Ascending aorta (tissue), 2 donors: ENCODE results near the gene CRYGB. TPM values are rescaled to one million over a fixed set of nuclear protein-coding genes. Genes with fewer than 3 reads are reported as not detected.

Experiments
- DNase-seq, 2 donors: peaks; one replicate each; pipeline ENCODE4 v3.0.0-alpha.2; 2019; ENCODE audit warnings: low spot score in 2 of 2
- H3K27ac ChIP-seq, 2 donors: fragments of 200-600 bp; sonication (generic); one replicate each; pipeline ENCODE4 v1.5.1; 2016 to 2017; ENCODE audit warnings: mild to moderate bottlenecking in 1 of 2
- H3K27me3 ChIP-seq: fragments of 200-600 bp; sonication (generic); one replicate; pipeline ENCODE4 v1.5.1; 2017
- H3K36me3 ChIP-seq, 2 donors: fragments of 200-600 bp; sonication (generic); one replicate each; pipeline ENCODE4 v1.5.1; 2016
- H3K4me1 ChIP-seq, 2 donors: fragments of 200-600 bp; sonication (generic); one replicate each; pipeline ENCODE4 v1.5.1; 2016 to 2017; ENCODE audit warnings: mild to moderate bottlenecking in 1 of 2
- H3K4me3 ChIP-seq, 2 donors: fragments of 200-600 bp; sonication (generic); one replicate each; pipeline ENCODE4 v1.5.1; 2016 to 2017; ENCODE audit warnings: mild to moderate bottlenecking in 1 of 2
- H3K9me3 ChIP-seq, 2 donors: fragments of 200-600 bp; sonication (generic); one replicate each; pipeline ENCODE4 v1.5.1; 2016
- CTCF ChIP-seq, 3 experiments: fragments of 200-600 bp in 2 of 3; fragments of 450-650 bp in 1 of 3; sonication (generic) in 2 of 3; IDR thresholded peaks; one replicate each; pipeline ENCODE4 v1.5.1; 2016 to 2019; ENCODE audit warnings: antibody characterized with exemption in 3 of 3, mild to moderate bottlenecking in 1 of 3, moderate library complexity in 1 of 3
- intact Hi-C: fragments of 100-400 bp; cut with DNase I; formaldehyde crosslinking; loops from one replicate; pipeline ENCODE4 v1.15.1; 2023
- total RNA-seq: library from RNA; depleted of rRNA; stranded (reverse); fragments of >200 nt; gene quantifications from one replicate; pipeline ENCODE4 v1.1.0, GENCODE V29; 2016

CRYGB gene
- total RNA-seq, 1 donor from 2014 or later = not detected

GRCh38 chr2:208179028-208179609, 33.2 kb upstream of the CRYGB start:
- no peak for DNase-seq
- Histone ChIP-seq H3K27me3 (no peaks in the 10 kb centered on the region), H3K4me3 (no peak overlapping the region), H3K27ac (no peak overlapping the region), H3K36me3 (no peaks in the 10 kb centered on the region), H3K9me3 (no peaks in the 10 kb centered on the region), H3K4me1 (no peaks in the 10 kb centered on the region)
- intact Hi-C loops = no loop called here
- no peak for TF ChIP-seq CTCF (IDR thresholded peaks at IDR 0.05)

GRCh38 chr2:208175840-208176153, 29.8 kb upstream of the CRYGB start:
- H3K9me3 ChIP-seq = no peaks in the 10 kb centered on the region
- no peaks in the 10 kb centered on the region for H3K36me3 ChIP-seq
- TF ChIP-seq CTCF (IDR thresholded peaks at IDR 0.05) = no peak
- H3K27me3 ChIP-seq = no peaks in the 10 kb centered on the region
- no peak overlapping the region for H3K27ac ChIP-seq
- DNase-seq = no peak
- intact Hi-C loops = loop anchor here (1.0 kb wide), 2 partner anchors 80 to 91 kb away; partner anchors contain the start of genes IDH1 and PIKFYVE
- H3K4me3 ChIP-seq = no peak overlapping the region
- H3K4me1 ChIP-seq = no peaks in the 10 kb centered on the region

- DNase-seq = peak; percentile 35 to 88
- H3K27me3 ChIP-seq = no peaks in the 10 kb centered on the region
- TF ChIP-seq CTCF (IDR thresholded peaks at IDR 0.05) = peak; percentile 61 to 87 (median 78)
- H3K36me3 ChIP-seq = no peaks in the 10 kb centered on the region
- intact Hi-C loops = loop anchor here (1.0 kb wide), 2 partner anchors 80 to 91 kb away; partner anchors contain the start of genes IDH1 and PIKFYVE
- H3K4me3 ChIP-seq = no peak overlapping the region
- no peaks in the 10 kb centered on the region for H3K4me1 ChIP-seq
- no peak overlapping the region for H3K27ac ChIP-seq
- H3K9me3 ChIP-seq = no peaks in the 10 kb centered on the region
These were observed 29.3 kb upstream of the CRYGB start for GRCh38 chr2:208175069-208175839.

- intact Hi-C loops = no loop called here
These were observed 28.2 kb upstream of the CRYGB start for GRCh38 chr2:208174144-208174543.

GRCh38 chr2:208172125-208172524, 26.2 kb upstream of the CRYGB start:
- no peaks in the 10 kb centered on the region for H3K27me3 ChIP-seq
- no peaks in the 10 kb centered on the region for H3K9me3 ChIP-seq
- peaks cover 0 to 2% of the 10 kb centered on the region in 2 donors for H3K4me1 ChIP-seq
- H3K36me3 ChIP-seq = no peaks in the 10 kb centered on the region
- H3K27ac ChIP-seq = no peak overlapping the region
- no peak overlapping the region for H3K4me3 ChIP-seq
- DNase-seq = no peak
- no peak for TF ChIP-seq CTCF (IDR thresholded peaks at IDR 0.05)
- intact Hi-C loops = no loop called here

More at GRCh38 chr2:208174144-208174543, 28.2 kb upstream of the CRYGB start:
- Histone ChIP-seq H3K27ac (no peak overlapping the region), H3K9me3 (no peaks in the 10 kb centered on the region), H3K4me1 (no peaks in the 10 kb centered on the region), H3K36me3 (no peaks in the 10 kb centered on the region), H3K4me3 (no peak overlapping the region), H3K27me3 (no peaks in the 10 kb centered on the region)
- no peak for TF ChIP-seq CTCF (IDR thresholded peaks at IDR 0.05)
- no peak for DNase-seq
